ENCODE results near the gene PRKCA. TPM values are rescaled to one million over a fixed set of nuclear protein-coding genes. Genes with fewer than 3 reads are reported as not detected.
"Not testable (repeated sequence)": the region's sequence is repeated elsewhere in the genome, so short reads cannot be mapped to it uniquely, and the experiment has no call there.

PRKCA gene
- polyA plus RNA-seq, 1 donor = 24.4 TPM

- H3K4me3 ChIP-seq (ENCODE audit: low read length) = no peak overlapping the region
- WGBS (ENCODE audit: insufficient coverage, low lambda C conversion rate) = 0% methylated on average over 1 of the region's 14 CpGs
- H3K27me3 ChIP-seq (ENCODE audit: control insufficient read depth, insufficient read depth, low read length) = no peaks in the 10 kb centered on the region
- no peaks in the 10 kb centered on the region for H3K4me1 ChIP-seq (ENCODE audit: control insufficient read depth, insufficient read depth, low read length)
- H3K9me3 ChIP-seq (ENCODE audit: control insufficient read depth, low read depth, low read length) = no peaks in the 10 kb centered on the region
- H3K27ac ChIP-seq (ENCODE audit: low read length) = no peak overlapping the region
- no peaks in the 10 kb centered on the region for H3K36me3 ChIP-seq (ENCODE audit: control insufficient read depth, insufficient read depth, low read length)
- peak in 1 of 2 donors; percentile 79 for DNase-seq
These were observed 145.7 kb downstream of the PRKCA start for GRCh38 chr17:66448026-66448639.

- Histone ChIP-seq H3K27ac (ENCODE audit: low read length) (no peak overlapping the region), H3K9me3 (ENCODE audit: control insufficient read depth, low read depth, low read length) (no peaks in the 10 kb centered on the region), H3K36me3 (ENCODE audit: control insufficient read depth, insufficient read depth, low read length) (no peaks in the 10 kb centered on the region), H3K4me1 (ENCODE audit: control insufficient read depth, insufficient read depth, low read length) (no peaks in the 10 kb centered on the region), H3K27me3 (ENCODE audit: control insufficient read depth, insufficient read depth, low read length) (no peaks in the 10 kb centered on the region), H3K4me3 (ENCODE audit: low read length) (no peak overlapping the region)
- WGBS (ENCODE audit: insufficient coverage, low lambda C conversion rate) = 81% methylated on average over 3 of the region's 8 CpGs
- DNase-seq = no peak
These were observed 147.1 kb downstream of the PRKCA start for GRCh38 chr17:66449418-66449977.

- DNase-seq = no peak
- Histone ChIP-seq H3K27ac (ENCODE audit: low read length) (no peak overlapping the region), H3K4me1 (ENCODE audit: control insufficient read depth, insufficient read depth, low read length) (no peaks in the 10 kb centered on the region), H3K36me3 (ENCODE audit: control insufficient read depth, insufficient read depth, low read length) (no peaks in the 10 kb centered on the region), H3K4me3 (ENCODE audit: low read length) (no peak overlapping the region), H3K27me3 (ENCODE audit: control insufficient read depth, insufficient read depth, low read length) (no peaks in the 10 kb centered on the region), H3K9me3 (ENCODE audit: control insufficient read depth, low read depth, low read length) (no peaks in the 10 kb centered on the region)
- 50% methylated on average over 2 of the region's 12 CpGs for WGBS (ENCODE audit: insufficient coverage, low lambda C conversion rate)
These were observed 147.8 kb downstream of the PRKCA start for GRCh38 chr17:66450008-66450851.

- H3K9me3 ChIP-seq (ENCODE audit: control insufficient read depth, low read depth, low read length) = no peaks in the 10 kb centered on the region
- no peaks in the 10 kb centered on the region for H3K36me3 ChIP-seq (ENCODE audit: control insufficient read depth, insufficient read depth, low read length)
- DNase-seq = no peak
- WGBS (ENCODE audit: insufficient coverage, low lambda C conversion rate) = no CpG with 5 or more reads among the region's 1 CpG
- H3K27ac ChIP-seq (ENCODE audit: low read length) = no peak overlapping the region
- no peaks in the 10 kb centered on the region for H3K27me3 ChIP-seq (ENCODE audit: control insufficient read depth, insufficient read depth, low read length)
- H3K4me1 ChIP-seq (ENCODE audit: control insufficient read depth, insufficient read depth, low read length) = no peaks in the 10 kb centered on the region
- H3K4me3 ChIP-seq (ENCODE audit: low read length) = no peak overlapping the region
These were observed 148.4 kb downstream of the PRKCA start for GRCh38 chr17:66450852-66451158.

GRCh38 chr17:66451188-66452149, 149.1 kb downstream of the PRKCA start:
- WGBS (ENCODE audit: insufficient coverage, low lambda C conversion rate) = 73% methylated on average over 5 of the region's 15 CpGs
- no peaks in the 10 kb centered on the region for H3K36me3 ChIP-seq (ENCODE audit: control insufficient read depth, insufficient read depth, low read length)

GRCh38 chr17:66455060-66455459, 152.6 kb downstream of the PRKCA start:
- no peak for DNase-seq
- Histone ChIP-seq H3K27ac (ENCODE audit: low read length) (no peak overlapping the region), H3K36me3 (ENCODE audit: control insufficient read depth, insufficient read depth, low read length) (no peaks in the 10 kb centered on the region), H3K4me3 (ENCODE audit: low read length) (no peak overlapping the region), H3K4me1 (ENCODE audit: control insufficient read depth, insufficient read depth, low read length) (peaks cover 3% of the 10 kb centered on the region), H3K9me3 (ENCODE audit: control insufficient read depth, low read depth, low read length) (no peaks in the 10 kb centered on the region), H3K27me3 (ENCODE audit: control insufficient read depth, insufficient read depth, low read length) (no peaks in the 10 kb centered on the region)
- WGBS (ENCODE audit: insufficient coverage, low lambda C conversion rate) = 100% methylated on average over 1 of the region's 10 CpGs

More at GRCh38 chr17:66451188-66452149, 149.1 kb downstream of the PRKCA start:
- Histone ChIP-seq H3K4me1 (ENCODE audit: control insufficient read depth, insufficient read depth, low read length) (no peaks in the 10 kb centered on the region), H3K4me3 (ENCODE audit: low read length) (no peak overlapping the region), H3K27me3 (ENCODE audit: control insufficient read depth, insufficient read depth, low read length) (no peaks in the 10 kb centered on the region), H3K27ac (ENCODE audit: low read length) (no peak overlapping the region), H3K9me3 (ENCODE audit: control insufficient read depth, low read depth, low read length) (no peaks in the 10 kb centered on the region)
- DNase-seq = peak; percentile 35 to 63

GRCh38 chr17:66457499-66457898, 155.1 kb downstream of the PRKCA start:
- H3K4me1 ChIP-seq (ENCODE audit: control insufficient read depth, insufficient read depth, low read length); DNase-seq; H3K36me3 ChIP-seq (ENCODE audit: control insufficient read depth, insufficient read depth, low read length); H3K27me3 ChIP-seq (ENCODE audit: control insufficient read depth, insufficient read depth, low read length); H3K9me3 ChIP-seq (ENCODE audit: control insufficient read depth, low read depth, low read length); H3K4me3 ChIP-seq (ENCODE audit: low read length); H3K27ac ChIP-seq (ENCODE audit: low read length): not testable (repeated sequence)
- WGBS (ENCODE audit: insufficient coverage, low lambda C conversion rate) = no CpG with 5 or more reads among the region's 3 CpGs

- peaks cover 11% of the 10 kb centered on the region for H3K4me1 ChIP-seq (ENCODE audit: control insufficient read depth, insufficient read depth, low read length)
- DNase-seq = no peak
- WGBS (ENCODE audit: insufficient coverage, low lambda C conversion rate) = 100% methylated on average over 1 of the region's 4 CpGs
- H3K27me3 ChIP-seq (ENCODE audit: control insufficient read depth, insufficient read depth, low read length) = no peaks in the 10 kb centered on the region
- H3K4me3 ChIP-seq (ENCODE audit: low read length) = no peak overlapping the region
- peak overlapping the region; percentile 68 for H3K27ac ChIP-seq (ENCODE audit: low read length)
- no peaks in the 10 kb centered on the region for H3K9me3 ChIP-seq (ENCODE audit: control insufficient read depth, low read depth, low read length)
- H3K36me3 ChIP-seq (ENCODE audit: control insufficient read depth, insufficient read depth, low read length) = no peaks in the 10 kb centered on the region
These were observed 156.4 kb downstream of the PRKCA start for GRCh38 chr17:66458782-66459181.

- Histone ChIP-seq H3K4me1 (ENCODE audit: control insufficient read depth, insufficient read depth, low read length) (peaks cover 11% of the 10 kb centered on the region), H3K4me3 (ENCODE audit: low read length) (no peak overlapping the region), H3K27me3 (ENCODE audit: control insufficient read depth, insufficient read depth, low read length) (no peaks in the 10 kb centered on the region), H3K9me3 (ENCODE audit: control insufficient read depth, low read depth, low read length) (no peaks in the 10 kb centered on the region), H3K36me3 (ENCODE audit: control insufficient read depth, insufficient read depth, low read length) (no peaks in the 10 kb centered on the region), H3K27ac (ENCODE audit: low read length) (peak overlapping the region; percentile 68)
- no CpG with 5 or more reads among the region's 7 CpGs for WGBS (ENCODE audit: insufficient coverage, low lambda C conversion rate)
- DNase-seq = peak; percentile 75 to 79
These were observed 157.4 kb downstream of the PRKCA start for GRCh38 chr17:66459811-66460270.

- H3K27ac ChIP-seq (ENCODE audit: low read length) = peak overlapping the region; percentile 43
These were observed 158.1 kb downstream of the PRKCA start for GRCh38 chr17:66460558-66460957.

More at GRCh38 chr17:66460558-66460957, 158.1 kb downstream of the PRKCA start:
- Histone ChIP-seq H3K9me3 (ENCODE audit: control insufficient read depth, low read depth, low read length) (no peaks in the 10 kb centered on the region), H3K4me1 (ENCODE audit: control insufficient read depth, insufficient read depth, low read length) (peaks cover 11% of the 10 kb centered on the region), H3K27me3 (ENCODE audit: control insufficient read depth, insufficient read depth, low read length) (no peaks in the 10 kb centered on the region), H3K36me3 (ENCODE audit: control insufficient read depth, insufficient read depth, low read length) (no peaks in the 10 kb centered on the region), H3K4me3 (ENCODE audit: low read length) (no peak overlapping the region)
- no peak for DNase-seq
- WGBS (ENCODE audit: insufficient coverage, low lambda C conversion rate) = no CpG with 5 or more reads among the region's 6 CpGs

All from large intestine (tissue), 3 donors.